Testis (tissue), 3 donors: ENCODE measurements around the gene CDH22. TPM values are rescaled to one million over a fixed set of nuclear protein-coding genes. Genes with fewer than 3 reads are reported as not detected.

Experiments
- DNase-seq: peaks from one replicate; pipeline ENCODE4 v3.0.0-alpha.2; 2019
- H3K27ac ChIP-seq, 2 donors: fragments of 200-600 bp; sonication (generic); one replicate each; pipeline ENCODE4 v1.5.1; 2019
- H3K27me3 ChIP-seq: fragments of 200-600 bp; sonication (generic); one replicate; pipeline ENCODE4 v1.5.1; 2019
- H3K36me3 ChIP-seq: fragments of 200-600 bp; sonication (generic); one replicate; pipeline ENCODE4 v1.5.1; 2017; ENCODE audit warnings: low read depth; ENCODE audit errors: missing control alignments
- H3K4me1 ChIP-seq: fragments of 200-600 bp; sonication (generic); one replicate; pipeline ENCODE4 v1.5.1; 2019
- H3K4me3 ChIP-seq, 2 donors: fragments of 200-600 bp; sonication (generic); one replicate each; pipeline ENCODE4 v1.5.1; 2017 to 2019
- H3K9me3 ChIP-seq: fragments of 200-600 bp; sonication (generic); one replicate; pipeline ENCODE4 v1.5.1; 2017
- CTCF ChIP-seq, 3 experiments: fragments of 450-650 bp in 2 of 3; fragments of 200-600 bp in 1 of 3; sonication (generic) in 1 of 3; IDR thresholded peaks; one replicate each; pipeline ENCODE4 v1.5.1; 2016 to 2019; ENCODE audit warnings: antibody characterized with exemption in 3 of 3, mild to moderate bottlenecking in 2 of 3, moderate library complexity in 1 of 3
- POLR2A ChIP-seq: fragments of 450-650 bp; IDR thresholded peaks from one replicate; pipeline ENCODE4 v1.6.1; 2017; ENCODE audit warnings: antibody characterized with exemption, mild to moderate bottlenecking, moderate library complexity
- WGBS, 2 donors: methylation state at CpG; one replicate each; pipeline ENCODE4 v1.1.5; 2018; 5-methylcytosine and 5-hydroxymethylcytosine counted together
- intact Hi-C: fragments of 100-400 bp; cut with DNase I; formaldehyde crosslinking; loops from one replicate; pipeline ENCODE4 v1.15.1; 2023; ENCODE audit warnings: low total_unique reads
- polyA plus RNA-seq: library from polyadenylated mRNA; stranded (reverse); fragments of 350-450 nt; fragmentation: Illumina TruSeq; extraction: RNeasy Lipid Tissue Mini Kit (QIAGEN cat#74804); gene quantifications from one replicate; pipeline ENCODE4 v1.2.3, GENCODE V29; 2014; ENCODE audit warnings: low read depth, low replicate concordance; ENCODE audit not compliant: insufficient read depth
- total RNA-seq, 2 donors: library from RNA; depleted of rRNA; stranded (reverse); fragments of >200 nt; gene quantifications; one replicate each; pipeline ENCODE4 v1.2.3, GENCODE V29; 2016

The CDH22 gene
- total and polyA plus RNA-seq, 3 donors from 2014 or later = 1.8 to 2.6 (median 2.6) TPM

- peaks cover 9% of the 10 kb centered on the region for H3K4me1 ChIP-seq
- DNase-seq = peak; percentile 52
- TF ChIP-seq POLR2A (no peak), CTCF (IDR thresholded peaks at IDR 0.05) (peak; percentile 54 to 57 (median 56))
- H3K27me3 ChIP-seq = no peaks in the 10 kb centered on the region
- no peak overlapping the region for H3K27ac ChIP-seq
- H3K4me3 ChIP-seq = no peak overlapping the region
- no peaks in the 10 kb centered on the region for H3K36me3 ChIP-seq
- no peaks in the 10 kb centered on the region for H3K9me3 ChIP-seq
- 34 to 73% methylated on average over 4 to 16 of the region's 16 CpGs for WGBS, 2 donors
- intact Hi-C loops = no loop called here
Measured at GRCh38 chr20:46128310-46129151, 179.8 kb downstream of the CDH22 start.

- Histone ChIP-seq H3K4me1 (peaks cover 9% of the 10 kb centered on the region), H3K4me3 (no peak overlapping the region), H3K36me3 (no peaks in the 10 kb centered on the region), H3K27me3 (no peaks in the 10 kb centered on the region), H3K27ac (no peak overlapping the region), H3K9me3 (no peaks in the 10 kb centered on the region)
- 86 to 87% methylated on average over 11 of the region's 11 CpGs for WGBS, 2 donors
- TF ChIP-seq CTCF (IDR thresholded peaks at IDR 0.05) (no peak), POLR2A (no peak)
- DNase-seq = no peak
- intact Hi-C loops = no loop called here
Measured at GRCh38 chr20:46127396-46128010, 180.8 kb downstream of the CDH22 start.

GRCh38 chr20:46126440-46127056 is 181.8 kb downstream of the CDH22 start:
- Histone ChIP-seq H3K9me3 (no peaks in the 10 kb centered on the region), H3K4me3 (no peak overlapping the region), H3K36me3 (no peaks in the 10 kb centered on the region), H3K27ac (no peak overlapping the region), H3K4me1 (no peaks in the 10 kb centered on the region), H3K27me3 (no peaks in the 10 kb centered on the region)
- WGBS, 2 donors = 65 to 84% methylated on average over 5 of the region's 5 CpGs
- TF ChIP-seq CTCF (IDR thresholded peaks at IDR 0.05) (no peak), POLR2A (no peak)
- intact Hi-C loops = no loop called here
- DNase-seq = no peak

Other genes with a start within 250 kb of the CDH22 start
- gene NCOA5, start 218.5 kb downstream of the CDH22 start, total RNA-seq = 10 to 100 TPM; 55.6 to 66.2 TPM
- gene NCOA5, start 218.5 kb downstream of the CDH22 start, polyA plus RNA-seq = 64.0 TPM
- 1 to 10 TPM; 5.0 to 5.3 TPM for gene CD40, start 190.2 kb downstream of the CDH22 start, total RNA-seq
- 8.8 TPM for gene CD40, start 190.2 kb downstream of the CDH22 start, polyA plus RNA-seq
- 100 to 1,000 TPM; 120 to 128 TPM for gene ELMO2, start 98.1 kb upstream of the CDH22 start, total RNA-seq
- 78.8 TPM for gene ELMO2, start 98.1 kb upstream of the CDH22 start, polyA plus RNA-seq
- gene ZNF334, start 205.1 kb upstream of the CDH22 start, total RNA-seq = 10 to 100 TPM; 26.8 to 33.7 TPM
- 6.0 TPM for gene ZNF334, start 205.1 kb upstream of the CDH22 start, polyA plus RNA-seq
- gene OCSTAMP, start 242.2 kb upstream of the CDH22 start, total RNA-seq = under 1 TPM in 1 of 2 donors, not detected in 1; 0.56 TPM
- gene OCSTAMP, start 242.2 kb upstream of the CDH22 start, polyA plus RNA-seq = 0.25 TPM